Trophoblast cell (in vitro differentiated cells and primary cell): ENCODE measurements around the gene APOC3.
"Not testable (repeated sequence)": the region's sequence is repeated elsewhere in the genome, so short reads cannot be mapped to it uniquely, and the experiment has no call there.

Experiments used
- DNase-seq, 2 donors: peaks; one replicate each; pipeline ENCODE4 v3.0.0-alpha.2; 2016
- H2AFZ ChIP-seq: 2 replicates; pipeline ENCODE4 v1.6.1; 2013; ENCODE audit warnings: low read length, moderate library complexity, mild to moderate bottlenecking; ENCODE audit not compliant: insufficient read depth, poor library complexity
- H2AK5ac ChIP-seq: 2 replicates; pipeline ENCODE4 v1.6.1; 2013; ENCODE audit warnings: mild to moderate bottlenecking, low read length
- H2BK120ac ChIP-seq: 2 replicates; pipeline ENCODE4 v1.6.1; 2013; ENCODE audit warnings: low read length, mild to moderate bottlenecking, moderate library complexity; ENCODE audit not compliant: insufficient read depth, poor library complexity
- H2BK12ac ChIP-seq: 2 replicates; pipeline ENCODE4 v1.6.1; 2013; ENCODE audit warnings: mild to moderate bottlenecking, low read length, moderate library complexity
- H2BK5ac ChIP-seq: 2 replicates; pipeline ENCODE4 v1.6.1; 2013; ENCODE audit warnings: low read length, low read depth, moderate library complexity, mild to moderate bottlenecking; ENCODE audit not compliant: poor library complexity
- H3K14ac ChIP-seq: 2 replicates; pipeline ENCODE4 v1.6.1; 2013; ENCODE audit warnings: mild to moderate bottlenecking, low read length
- H3K18ac ChIP-seq: 2 replicates; pipeline ENCODE4 v1.6.1; 2013; ENCODE audit warnings: mild to moderate bottlenecking, low read length
- H3K23ac ChIP-seq: 2 replicates; pipeline ENCODE4 v1.6.1; 2013; ENCODE audit warnings: low read length
- H3K27ac ChIP-seq: 2 replicates; pipeline ENCODE4 v1.5.1; 2013; ENCODE audit warnings: low read depth, mild to moderate bottlenecking, inconsistent platforms, low read length, moderate library complexity
- H3K27me3 ChIP-seq: 2 replicates; pipeline ENCODE4 v1.6.1; 2013; ENCODE audit warnings: inconsistent platforms, mild to moderate bottlenecking, low read length, moderate library complexity; ENCODE audit not compliant: insufficient read depth
- H3K36me3 ChIP-seq, 2 experiments: 1 replicate in 1 of 2; 2 replicates in 1 of 2; pipeline ENCODE4 v1.6.1; 2013; ENCODE audit warnings: low read length in 2 of 2, mild to moderate bottlenecking in 2 of 2, moderate library complexity in 1 of 2; ENCODE audit not compliant: insufficient read depth in 2 of 2, control insufficient read depth in 1 of 2
- H3K4ac ChIP-seq: 2 replicates; pipeline ENCODE4 v1.6.1; 2013; ENCODE audit warnings: low read depth, mild to moderate bottlenecking, low read length, moderate library complexity
- H3K4me1 ChIP-seq, 2 experiments: 1 replicate in 1 of 2; 2 replicates in 1 of 2; pipeline ENCODE4 v1.6.1; 2013; ENCODE audit warnings: low read length in 2 of 2, mild to moderate bottlenecking in 2 of 2, moderate library complexity in 1 of 2; ENCODE audit not compliant: insufficient read depth in 2 of 2, control insufficient read depth in 1 of 2
- H3K4me2 ChIP-seq: 2 replicates; pipeline ENCODE4 v1.6.1; 2013; ENCODE audit warnings: inconsistent platforms, mild to moderate bottlenecking, low read length, moderate library complexity
- H3K4me3 ChIP-seq: 2 replicates; pipeline ENCODE4 v1.5.1; 2013; ENCODE audit warnings: mild to moderate bottlenecking, low read depth, low read length, inconsistent platforms
- H3K79me1 ChIP-seq: one replicate; pipeline ENCODE4 v1.6.1; 2013; ENCODE audit warnings: low read length
- H3K79me2 ChIP-seq: 2 replicates; pipeline ENCODE4 v1.6.1; 2013; ENCODE audit warnings: low read length, mild to moderate bottlenecking; ENCODE audit not compliant: control insufficient read depth, insufficient read depth, poor library complexity
- H3K9ac ChIP-seq: 2 replicates; pipeline ENCODE4 v1.6.1; 2013; ENCODE audit warnings: mild to moderate bottlenecking, low read length
- H3K9me3 ChIP-seq: 2 replicates; pipeline ENCODE4 v1.6.1; 2013; ENCODE audit warnings: low read depth, mild to moderate bottlenecking, control low read depth, inconsistent platforms, low read length; ENCODE audit not compliant: insufficient read depth
- H4K12ac ChIP-seq: 2 replicates; pipeline ENCODE4 v1.6.1; 2013; ENCODE audit warnings: low read depth, mild to moderate bottlenecking, low read length, moderate library complexity
- H4K8ac ChIP-seq: 2 replicates; pipeline ENCODE4 v1.6.1; 2013; ENCODE audit warnings: low read depth, mild to moderate bottlenecking, low read length, moderate library complexity
- H4K91ac ChIP-seq: one replicate; pipeline ENCODE4 v1.6.1; 2013; ENCODE audit warnings: low read depth, mild to moderate bottlenecking, low read length, moderate library complexity
- WGBS: extraction: QIAGEN DNeasy Blood & Tissue Kit; methylation state at CpG from one replicate; pipeline ENCODE4 v1.1.7; 2013; ENCODE audit warnings: missing lambda C conversion rate; ENCODE audit not compliant: insufficient read length, insufficient coverage; ENCODE audit errors: extremely low coverage; 5-methylcytosine and 5-hydroxymethylcytosine counted together

The APOC3 gene

DNA sequence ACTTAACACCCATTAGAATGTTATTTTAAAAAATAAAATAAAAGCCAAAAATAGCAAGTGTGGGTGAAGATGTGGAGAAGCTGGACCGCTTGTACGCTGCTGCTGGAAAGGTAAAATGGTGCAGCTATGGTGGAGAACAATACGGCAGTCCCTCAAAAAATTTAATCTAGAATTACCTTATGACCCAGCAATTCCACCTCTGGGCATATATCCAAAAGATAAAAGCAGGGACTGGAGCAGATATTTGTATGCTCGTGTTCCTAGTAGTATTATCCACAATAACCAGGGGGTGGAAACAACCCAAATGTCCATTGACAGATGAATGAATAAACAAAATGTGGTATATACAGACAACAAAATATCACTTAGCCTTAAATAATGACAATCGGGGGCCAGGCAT, 31.9 kb upstream of the APOC3 start:
- Histone ChIP-seq H3K4me2 (no peak overlapping the region), H2BK120ac (no peak overlapping the region)

GRCh38 chr11:116798368-116798767, 31.3 kb upstream of the APOC3 start:
- Histone ChIP-seq H3K79me1 (no peaks in the 10 kb centered on the region), H3K4me3 (no peak overlapping the region), H4K91ac (no peak overlapping the region), H3K36me3 (no peaks in the 10 kb centered on the region), H3K18ac (no peak overlapping the region), H2BK12ac (no peak overlapping the region), H2BK120ac (no peak overlapping the region), H2AK5ac (no peak overlapping the region), H4K12ac (no peak overlapping the region), H3K27ac (no peak overlapping the region), H3K79me2 (no peaks in the 10 kb centered on the region), H4K8ac (no peak overlapping the region), H2AFZ (no peak overlapping the region), H3K4ac (no peak overlapping the region), H3K4me1 (no peaks in the 10 kb centered on the region), H3K9ac (no peak overlapping the region), H3K23ac (no peak overlapping the region), H3K9me3 (no peaks in the 10 kb centered on the region), H2BK5ac (no peak overlapping the region), H3K4me2 (no peak overlapping the region), H3K27me3 (no peaks in the 10 kb centered on the region), H3K14ac (no peak overlapping the region)
- no CpG with 5 or more reads among the region's 5 CpGs for WGBS
- DNase-seq = no peak

More for the DNA sequence above, 31.9 kb upstream of the APOC3 start:
- Histone ChIP-seq H2BK5ac (no peak overlapping the region), H2AFZ (no peak overlapping the region), H3K14ac (no peak overlapping the region), H2AK5ac (no peak overlapping the region), H3K79me2 (no peaks in the 10 kb centered on the region), H3K27ac (no peak overlapping the region), H3K23ac (no peak overlapping the region), H3K4ac (no peak overlapping the region), H3K4me3 (no peak overlapping the region), H3K4me1 (peaks cover 1% of the 10 kb centered on the region in 2 experiments), H3K27me3 (no peaks in the 10 kb centered on the region), H2BK12ac (no peak overlapping the region), H3K9me3 (no peaks in the 10 kb centered on the region), H3K18ac (no peak overlapping the region), H3K9ac (no peak overlapping the region), H4K91ac (no peak overlapping the region), H4K8ac (no peak overlapping the region), H4K12ac (no peak overlapping the region), H3K79me1 (no peaks in the 10 kb centered on the region), H3K36me3 (no peaks in the 10 kb centered on the region)
- DNase-seq = peak in 1 of 2 donors; percentile 56
- WGBS = no CpG with 5 or more reads among the region's 5 CpGs

DNA sequence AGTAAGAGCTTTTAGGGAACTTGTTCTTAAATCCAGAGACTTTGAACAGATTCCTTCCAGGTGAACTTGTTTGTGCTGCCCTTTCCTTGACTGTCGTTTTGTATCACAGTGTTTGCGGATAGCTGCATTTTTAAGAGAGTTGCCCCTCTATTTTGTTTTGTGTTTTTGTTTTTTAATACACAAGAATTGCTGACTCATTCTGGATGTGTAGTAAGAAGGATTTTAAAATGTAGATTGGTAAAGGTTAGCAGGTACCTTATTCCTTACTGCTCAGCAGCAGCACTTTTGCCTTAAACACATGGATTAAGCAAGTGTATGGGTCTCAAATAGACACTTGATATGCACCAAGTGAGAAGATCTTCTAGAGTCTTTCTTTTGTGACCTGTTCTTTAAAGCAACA, 29.1 kb upstream of the APOC3 start:
- WGBS = no CpG with 5 or more reads among the region's 2 CpGs

DNA sequence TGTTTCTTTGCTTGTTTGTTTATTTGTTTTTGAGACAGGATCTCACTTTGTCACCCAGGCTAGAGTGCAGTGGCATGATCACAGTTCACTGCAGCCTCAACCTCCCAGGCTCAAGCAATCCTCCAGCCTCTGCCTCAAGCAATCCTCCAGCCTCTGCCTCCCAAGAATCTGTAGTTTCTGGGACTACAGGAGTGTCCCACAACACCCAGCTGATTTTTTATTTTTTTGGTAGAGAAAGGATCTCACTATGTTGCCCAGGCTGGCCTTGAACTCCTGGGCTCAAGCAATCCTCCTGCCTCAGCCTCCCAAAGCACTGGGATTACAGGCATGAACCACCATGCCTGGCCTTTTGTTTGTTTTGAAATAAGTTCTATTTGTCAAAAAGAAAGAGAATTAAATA, 28.0 kb upstream of the APOC3 start:
- H3K4ac ChIP-seq, H3K79me1 ChIP-seq, H3K4me3 ChIP-seq, DNase-seq, H3K9ac ChIP-seq, H2BK120ac ChIP-seq, H3K27me3 ChIP-seq, H4K8ac ChIP-seq, H3K9me3 ChIP-seq, H3K36me3 ChIP-seq, H3K23ac ChIP-seq, H3K27ac ChIP-seq, H3K4me1 ChIP-seq, H3K18ac ChIP-seq, H3K4me2 ChIP-seq, H2AK5ac ChIP-seq, H3K79me2 ChIP-seq, H4K12ac ChIP-seq, H2BK12ac ChIP-seq, H2AFZ ChIP-seq, H4K91ac ChIP-seq, H3K14ac ChIP-seq, H2BK5ac ChIP-seq: not testable (repeated sequence)

More for the DNA sequence above, 29.1 kb upstream of the APOC3 start:
- Histone ChIP-seq H2AFZ (no peak overlapping the region), H2BK120ac (no peak overlapping the region), H2BK5ac (no peak overlapping the region), H3K79me1 (no peaks in the 10 kb centered on the region), H4K12ac (no peak overlapping the region), H3K79me2 (no peaks in the 10 kb centered on the region), H3K36me3 (no peaks in the 10 kb centered on the region), H3K4me2 (no peak overlapping the region), H4K8ac (no peak overlapping the region), H3K23ac (no peak overlapping the region), H3K4me1 (no peaks in the 10 kb centered on the region), H4K91ac (no peak overlapping the region), H3K9me3 (no peaks in the 10 kb centered on the region), H3K18ac (no peak overlapping the region), H2BK12ac (no peak overlapping the region), H2AK5ac (no peak overlapping the region), H3K4me3 (no peak overlapping the region), H3K14ac (no peak overlapping the region), H3K27ac (no peak overlapping the region), H3K27me3 (no peaks in the 10 kb centered on the region), H3K4ac (no peak overlapping the region), H3K9ac (no peak overlapping the region)
- no peak for DNase-seq
